Prostate gland (tissue), 2 donors: ENCODE results near the gene CCDC177. TPM values are rescaled to one million over a fixed set of nuclear protein-coding genes. Genes with fewer than 3 reads are reported as not detected.

Experiments used
- DNase-seq: peaks from one replicate; pipeline ENCODE4 v3.0.0-alpha.2; 2019; ENCODE audit warnings: low spot score
- H3K27ac ChIP-seq, 2 donors: fragments of 200-600 bp; sonication (generic); 2 replicates each; pipeline ENCODE4 v1.5.1; 2017 to 2019
- H3K27me3 ChIP-seq: fragments of 200-600 bp; sonication (generic); replicated peaks from 2 replicates; pipeline ENCODE4 v1.5.1; 2019; ENCODE audit not compliant: insufficient read depth
- H3K36me3 ChIP-seq, 2 donors: fragments of 200-600 bp; sonication (generic); 1 replicate in 1 of 2; 2 replicates in 1 of 2; pipeline versions ENCODE4 v1.5.1 to v1.8.1; 2017 to 2019
- H3K4me1 ChIP-seq: fragments of 200-600 bp; sonication (generic); replicated peaks from 2 replicates; pipeline ENCODE4 v1.5.1; 2019
- H3K4me3 ChIP-seq, 2 donors: fragments of 200-600 bp; sonication (generic); 2 replicates each; pipeline ENCODE4 v1.5.1; 2017 to 2019
- H3K9me3 ChIP-seq: fragments of 200-600 bp; sonication (generic); 2 replicates; pipeline ENCODE4 v1.5.1; 2017
- POLR2A ChIP-seq: fragments of 450-650 bp; IDR thresholded peaks from one replicate; pipeline ENCODE4 v1.6.1; 2016; ENCODE audit warnings: antibody characterized with exemption, mild to moderate bottlenecking
- POLR2AphosphoS5 ChIP-seq: sonication (generic); formaldehyde crosslinking; IDR thresholded peaks from one replicate; pipeline ENCODE4 v1.6.1; 2017; ENCODE audit warnings: antibody characterized with exemption
- WGBS: methylation state at CpG from one replicate; pipeline ENCODE4 v1.1.5; 2018; 5-methylcytosine and 5-hydroxymethylcytosine counted together
- intact Hi-C: fragments of 100-400 bp; cut with DNase I; formaldehyde crosslinking; loops from one replicate; pipeline ENCODE4 v1.14.2; 2022
- total RNA-seq, 2 donors: library from RNA; depleted of rRNA; stranded (reverse); fragments of >200 nt; gene quantifications; one replicate each; pipeline ENCODE4 v1.1.0, GENCODE V29; 2016
- TF ChIP-seq, protein P1 (sequence below), 4 experiments: fragments of 200-600 bp in 2 of 4; fragments of 450-650 bp in 2 of 4; sonication (generic) in 2 of 4; IDR thresholded peaks; 1 replicate in 3 of 4; 2 replicates in 1 of 4; pipeline ENCODE4 v1.5.1; 2016 to 2019; ENCODE audit warnings: antibody characterized with exemption in 4 of 4, mild to moderate bottlenecking in 2 of 4, moderate library complexity in 2 of 4

Gene CCDC177
- total RNA-seq, 2 donors from 2014 or later, result 0.28 TPM; not detected in 1

- H3K4me1 ChIP-seq, result no peaks in the 10 kb centered on the region
- TF ChIP-seq, protein P1, sequence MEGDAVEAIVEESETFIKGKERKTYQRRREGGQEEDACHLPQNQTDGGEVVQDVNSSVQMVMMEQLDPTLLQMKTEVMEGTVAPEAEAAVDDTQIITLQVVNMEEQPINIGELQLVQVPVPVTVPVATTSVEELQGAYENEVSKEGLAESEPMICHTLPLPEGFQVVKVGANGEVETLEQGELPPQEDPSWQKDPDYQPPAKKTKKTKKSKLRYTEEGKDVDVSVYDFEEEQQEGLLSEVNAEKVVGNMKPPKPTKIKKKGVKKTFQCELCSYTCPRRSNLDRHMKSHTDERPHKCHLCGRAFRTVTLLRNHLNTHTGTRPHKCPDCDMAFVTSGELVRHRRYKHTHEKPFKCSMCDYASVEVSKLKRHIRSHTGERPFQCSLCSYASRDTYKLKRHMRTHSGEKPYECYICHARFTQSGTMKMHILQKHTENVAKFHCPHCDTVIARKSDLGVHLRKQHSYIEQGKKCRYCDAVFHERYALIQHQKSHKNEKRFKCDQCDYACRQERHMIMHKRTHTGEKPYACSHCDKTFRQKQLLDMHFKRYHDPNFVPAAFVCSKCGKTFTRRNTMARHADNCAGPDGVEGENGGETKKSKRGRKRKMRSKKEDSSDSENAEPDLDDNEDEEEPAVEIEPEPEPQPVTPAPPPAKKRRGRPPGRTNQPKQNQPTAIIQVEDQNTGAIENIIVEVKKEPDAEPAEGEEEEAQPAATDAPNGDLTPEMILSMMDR (IDR thresholded peaks at IDR 0.05), result no peak
- TF ChIP-seq POLR2A (no peak), POLR2AphosphoS5 (no peak)
- no peak overlapping the region for H3K4me3 ChIP-seq
- intact Hi-C loops, result no loop called here
- 93% methylated on average over 4 of the region's 4 CpGs for WGBS
- DNase-seq, result no peak
- H3K9me3 ChIP-seq, result no peaks in the 10 kb centered on the region
- no peak overlapping the region for H3K27ac ChIP-seq
- no peaks in the 10 kb centered on the region for H3K36me3 ChIP-seq
- no peaks in the 10 kb centered on the region for H3K27me3 ChIP-seq
Measured at GRCh38 chr14:69558774-69559173, 15.9 kb downstream of the CCDC177 start.

GRCh38 chr14:69554500-69554899 lies 20.2 kb downstream of the CCDC177 start:
- Histone ChIP-seq H3K27ac (no peak overlapping the region), H3K4me3 (no peak overlapping the region), H3K36me3 (no peaks in the 10 kb centered on the region), H3K9me3 (no peaks in the 10 kb centered on the region), H3K4me1 (no peaks in the 10 kb centered on the region), H3K27me3 (no peaks in the 10 kb centered on the region)
- intact Hi-C loops, result no loop called here
- no peak for DNase-seq
- TF ChIP-seq POLR2AphosphoS5 (no peak), POLR2A (no peak)
- TF ChIP-seq, protein P1 (IDR thresholded peaks at IDR 0.05), result no peak
- WGBS, result 43% methylated on average over 4 of the region's 4 CpGs

- intact Hi-C loops, result no loop called here
- WGBS, result 68% methylated on average over 1 of the region's 1 CpG
- H3K9me3 ChIP-seq, result no peaks in the 10 kb centered on the region
- H3K4me3 ChIP-seq, result no peak overlapping the region
- H3K27me3 ChIP-seq, result no peaks in the 10 kb centered on the region
- H3K27ac ChIP-seq, result no peak overlapping the region
- no peaks in the 10 kb centered on the region for H3K36me3 ChIP-seq
- H3K4me1 ChIP-seq, result no peaks in the 10 kb centered on the region
- TF ChIP-seq POLR2A, result no peak
- no peak for TF ChIP-seq POLR2AphosphoS5
- DNase-seq, result no peak
Measured at GRCh38 chr14:69553252-69553651, 21.4 kb downstream of the CCDC177 start.

- Histone ChIP-seq H3K4me1 (no peaks in the 10 kb centered on the region), H3K27ac (no peak overlapping the region), H3K36me3 (no peaks in the 10 kb centered on the region), H3K4me3 (no peak overlapping the region), H3K9me3 (no peaks in the 10 kb centered on the region), H3K27me3 (no peaks in the 10 kb centered on the region)
- intact Hi-C loops, result no loop called here
- 82% methylated on average over 2 of the region's 2 CpGs for WGBS
- TF ChIP-seq, protein P1 (IDR thresholded peaks at IDR 0.05), result no peak
- TF ChIP-seq POLR2AphosphoS5, result no peak
- TF ChIP-seq POLR2A, result no peak
- DNase-seq, result no peak
Measured at GRCh38 chr14:69551511-69551910, 23.2 kb downstream of the CCDC177 start.

DNA sequence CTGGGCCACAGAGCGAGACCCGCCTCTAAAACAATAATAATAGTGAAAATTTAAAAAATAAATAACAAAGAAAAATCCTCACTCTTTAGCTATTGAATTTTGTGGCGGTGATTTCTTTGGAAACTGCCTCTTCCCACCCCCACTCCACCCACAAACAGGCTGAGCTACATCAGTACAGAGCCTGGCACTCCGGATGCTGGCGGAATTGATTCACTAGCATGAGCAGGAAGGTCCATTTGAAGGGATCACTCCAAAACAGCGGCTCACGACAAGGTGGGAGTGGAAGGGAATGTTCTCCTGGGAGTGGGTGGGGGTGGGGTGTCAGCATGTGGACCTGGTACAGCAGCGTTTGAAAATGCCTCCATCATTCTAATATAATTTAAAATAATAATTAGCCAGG lies 26.1 kb downstream of the CCDC177 start:
- intact Hi-C loops, result no loop called here
- H3K9me3 ChIP-seq, result no peaks in the 10 kb centered on the region
- no peak overlapping the region for H3K27ac ChIP-seq
- peaks cover 2% of the 10 kb centered on the region for H3K27me3 ChIP-seq
- no peak for DNase-seq
- no peaks in the 10 kb centered on the region for H3K4me1 ChIP-seq
- 80% methylated on average over 8 of the region's 8 CpGs for WGBS
- no peaks in the 10 kb centered on the region for H3K36me3 ChIP-seq
- H3K4me3 ChIP-seq, result no peak overlapping the region
- TF ChIP-seq, protein P1 (IDR thresholded peaks at IDR 0.05), result no peak
- TF ChIP-seq POLR2A, result no peak
- no peak for TF ChIP-seq POLR2AphosphoS5
